ENCODE data around the gene BBS12. TPM values are rescaled to one million over a fixed set of nuclear protein-coding genes. Genes with fewer than 3 reads are reported as not detected.

BBS12 gene
- total RNA-seq (2014; rRNA removed; shearing (Covaris generic)) = 3.4 and 4.1 TPM in 2 replicates

GRCh38 chr4:122732329-122733026 lies at the start of gene BBS12:
TSS of gene BBS12 (plus strand) at chr4:122732704. CDS start at chr4:122741893, 9,189 bp downstream.
- peak; percentile 98 for DNase-seq (ENCODE audit: low spot score)

- DNase-seq (ENCODE audit: low spot score) = no peak
Measured at GRCh38 chr4:122686691-122687090, 45.8 kb upstream of the BBS12 start.

GRCh38 chr4:122687531-122688061 lies 44.9 kb upstream of the BBS12 start:
- no peak for DNase-seq (ENCODE audit: low spot score)

- DNase-seq (ENCODE audit: low spot score) = no peak
Measured at GRCh38 chr4:122688529-122689140, 43.9 kb upstream of the BBS12 start.

GRCh38 chr4:122689972-122690371 lies 42.5 kb upstream of the BBS12 start:
- DNase-seq (ENCODE audit: low spot score) = no peak

GRCh38 chr4:122691988-122692387 lies 40.5 kb upstream of the BBS12 start:
- no peak for DNase-seq (ENCODE audit: low spot score)

- DNase-seq (ENCODE audit: low spot score) = no peak
Measured at GRCh38 chr4:122692641-122693520, 39.6 kb upstream of the BBS12 start.

GRCh38 chr4:122695226-122695625 lies 37.3 kb upstream of the BBS12 start:
- no peak for DNase-seq (ENCODE audit: low spot score)

GRCh38 chr4:122700178-122700725 lies 32.3 kb upstream of the BBS12 start:
- DNase-seq (ENCODE audit: low spot score) = peak; percentile 34

- no peak for DNase-seq (ENCODE audit: low spot score)
Measured at GRCh38 chr4:122701061-122701460, 31.4 kb upstream of the BBS12 start.

GRCh38 chr4:122701965-122702364 lies 30.5 kb upstream of the BBS12 start:
- no peak for DNase-seq (ENCODE audit: low spot score)

- no peak for DNase-seq (ENCODE audit: low spot score)
Measured at GRCh38 chr4:122702939-122703338, 29.6 kb upstream of the BBS12 start.

- no peak for DNase-seq (ENCODE audit: low spot score)
Measured at GRCh38 chr4:122703868-122704267, 28.6 kb upstream of the BBS12 start.

- no peak for DNase-seq (ENCODE audit: low spot score)
Measured at GRCh38 chr4:122705009-122705408, 27.5 kb upstream of the BBS12 start.

GRCh38 chr4:122705547-122706117 lies 26.9 kb upstream of the BBS12 start:
- no peak for DNase-seq (ENCODE audit: low spot score)

GRCh38 chr4:122706511-122706910 lies 26.0 kb upstream of the BBS12 start:
- DNase-seq (ENCODE audit: low spot score) = no peak

- DNase-seq (ENCODE audit: low spot score) = no peak
Measured at GRCh38 chr4:122707497-122707896, 25.0 kb upstream of the BBS12 start.

GRCh38 chr4:122709236-122709635 lies 23.3 kb upstream of the BBS12 start:
- DNase-seq (ENCODE audit: low spot score) = no peak

- DNase-seq (ENCODE audit: low spot score) = no peak
Measured at GRCh38 chr4:122710434-122711308, 21.8 kb upstream of the BBS12 start.

GRCh38 chr4:122711919-122712318 lies 20.6 kb upstream of the BBS12 start:
- no peak for DNase-seq (ENCODE audit: low spot score)

- DNase-seq (ENCODE audit: low spot score) = no peak
Measured at GRCh38 chr4:122712782-122713181, 19.7 kb upstream of the BBS12 start.
